HG03045 (cell line): Measurements from ENCODE around the gene TFF2.

Experiments
- ATAC-seq: cut with Tn5 transposase; IDR thresholded peaks from one replicate; pipeline ENCODE4 v1.9.1; 2021; ENCODE audit warnings: mild to moderate bottlenecking, moderate library complexity; ENCODE audit not compliant: unreplicated experiment

The TFF2 gene

DNA sequence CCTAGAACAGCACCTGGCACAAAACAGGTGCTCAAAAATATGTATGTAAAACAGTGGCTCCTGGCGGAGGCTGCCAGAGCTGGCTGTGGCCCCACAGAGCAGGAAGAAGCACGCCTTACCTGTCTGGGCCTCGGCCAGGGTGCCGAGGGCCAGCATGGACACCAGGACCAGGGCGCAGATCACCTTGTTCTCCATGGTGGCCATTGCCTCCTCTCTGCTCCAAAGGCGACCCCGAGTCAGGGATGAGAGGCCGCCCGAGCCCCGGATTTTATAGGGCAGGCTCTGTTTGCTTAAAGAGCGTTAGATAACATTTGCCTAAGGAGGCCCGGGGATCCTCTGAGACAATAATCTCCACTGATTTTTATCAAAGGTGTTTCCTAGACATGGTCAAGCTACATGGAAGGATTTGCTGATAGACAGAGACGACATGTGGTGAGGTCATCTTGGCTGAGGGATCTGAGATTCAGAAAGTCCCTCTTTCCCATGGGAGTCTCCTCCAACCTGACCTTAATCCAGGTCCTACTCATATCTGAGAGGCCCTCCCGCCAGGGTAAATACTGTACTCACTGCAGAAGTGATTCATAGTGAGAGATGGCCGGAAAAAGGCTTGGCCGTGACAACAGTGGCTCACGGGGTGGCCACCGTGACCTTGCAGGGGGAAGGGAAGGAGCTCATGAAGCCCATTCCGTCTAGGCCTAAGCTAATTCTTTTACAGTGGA lies 15.7 kb upstream of the TFF2 start, which contains the start of gene TFF1:
TFF1 (minus strand) TSS at position 244 of the 719 bp plus-strand sequence; CDS start at position 204, 40 bp downstream.
- no peak for ATAC-seq

- ATAC-seq: no peak
Observed at GRCh38 chr21:42365770-42366169, 15.0 kb upstream of the TFF2 start.

- no peak for ATAC-seq
Observed at GRCh38 chr21:42364304-42364865, 13.6 kb upstream of the TFF2 start.

- no peak for ATAC-seq
Observed at GRCh38 chr21:42363312-42363711, 12.5 kb upstream of the TFF2 start.

- no peak for ATAC-seq
Observed at GRCh38 chr21:42362700-42363099, 11.9 kb upstream of the TFF2 start.

DNA sequence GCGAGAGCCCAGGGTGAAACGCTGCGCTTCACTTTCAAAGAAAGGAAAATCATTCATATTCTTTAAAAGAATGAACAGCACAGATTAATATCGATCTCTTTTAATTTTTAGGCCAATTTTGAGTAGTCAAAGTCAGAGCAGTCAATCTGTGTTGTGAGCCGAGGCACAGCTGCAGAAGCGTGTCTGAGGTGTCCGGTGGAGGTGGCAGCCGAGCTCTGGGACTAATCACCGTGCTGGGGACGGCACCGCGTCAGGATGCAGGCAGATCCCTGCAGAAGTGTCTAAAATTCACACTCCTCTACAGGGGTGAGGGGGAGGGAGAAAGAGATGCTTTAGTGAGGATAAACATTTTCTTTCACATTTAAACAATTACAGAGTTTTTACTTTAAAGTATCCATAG lies 11.4 kb upstream of the TFF2 start:
- ATAC-seq: no peak

DNA sequence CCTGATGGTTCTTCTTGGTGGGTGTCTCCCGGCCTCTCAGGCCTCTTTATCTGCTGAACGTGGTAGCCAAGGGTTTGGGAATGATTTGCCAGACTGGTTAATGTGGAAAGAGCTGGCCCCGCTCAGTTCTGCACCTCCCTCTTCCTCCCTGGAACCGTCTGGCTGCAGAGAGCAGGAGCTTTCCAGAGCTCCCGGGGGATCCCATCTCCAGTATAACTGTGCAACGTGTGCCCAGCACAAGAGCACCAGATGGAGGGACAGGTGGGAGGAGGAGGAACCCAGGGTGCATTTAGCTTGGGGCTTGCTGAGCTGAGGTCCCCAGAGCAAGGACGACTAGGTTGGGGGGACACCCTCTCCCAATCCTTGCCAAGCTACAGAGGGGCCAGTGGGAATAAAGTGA lies 10.5 kb upstream of the TFF2 start:
- ATAC-seq: no peak

GRCh38 chr21:42360317-42360716 lies 9.5 kb upstream of the TFF2 start:
- ATAC-seq: no peak

DNA sequence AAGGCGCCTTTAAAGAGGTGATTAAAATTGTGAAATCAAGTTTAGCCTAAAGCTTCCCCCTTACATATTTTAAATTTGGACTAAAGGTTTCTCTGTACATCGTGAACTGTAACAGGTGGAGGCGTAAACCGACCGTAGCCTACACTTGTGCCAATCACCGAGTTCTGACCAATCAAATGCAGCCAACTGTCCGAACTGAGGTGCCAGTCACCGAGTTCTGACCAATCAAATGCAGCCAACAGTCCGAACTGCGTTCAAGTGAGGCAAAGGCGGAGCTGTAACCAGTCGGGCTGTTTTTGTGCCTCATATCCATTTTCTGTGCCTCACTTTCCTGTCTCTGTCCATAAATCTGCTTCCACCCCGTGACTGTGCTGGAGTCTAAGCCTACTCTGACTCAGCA lies 8.1 kb upstream of the TFF2 start:
- ATAC-seq: no peak

DNA sequence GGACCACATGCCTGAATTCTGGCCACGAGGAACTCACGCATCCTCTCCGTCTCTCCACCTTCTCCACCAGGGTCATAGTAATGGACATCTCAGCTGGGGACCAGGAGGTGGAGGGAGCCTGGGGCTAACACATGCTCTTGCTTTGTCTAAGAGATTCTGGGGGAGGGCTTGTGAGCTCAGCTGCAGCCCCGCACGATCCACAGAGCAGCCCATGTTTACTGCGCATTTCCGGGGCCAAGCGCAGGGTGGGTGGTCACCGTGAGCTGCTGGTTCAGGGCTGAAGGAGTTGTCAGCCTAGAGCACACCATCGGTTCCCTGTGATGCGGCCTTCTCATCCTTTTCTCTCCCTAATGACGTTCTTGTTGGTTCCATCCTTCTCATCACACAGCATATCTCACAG lies 7.5 kb upstream of the TFF2 start:
- no peak for ATAC-seq

DNA sequence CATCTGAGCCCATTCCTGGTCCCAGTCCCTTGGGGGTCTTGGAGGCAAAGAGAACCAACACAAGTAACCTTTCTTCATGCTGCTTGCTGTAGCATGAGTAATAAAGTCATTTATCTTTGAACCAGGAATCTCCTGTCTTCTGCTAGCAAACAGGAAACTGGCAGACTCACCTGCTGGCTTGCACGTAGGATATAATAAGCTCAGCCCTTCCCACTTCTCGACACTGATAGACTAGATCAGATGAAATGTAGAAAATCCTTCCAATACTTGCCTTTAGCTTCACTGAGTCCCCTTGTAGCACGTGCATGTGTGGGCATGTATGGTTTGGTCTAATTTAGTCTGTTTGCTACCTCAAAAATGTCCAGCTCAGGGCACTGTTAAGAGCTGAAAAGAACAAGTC lies 6.5 kb upstream of the TFF2 start:
- no peak for ATAC-seq

- ATAC-seq: no peak
Observed at GRCh38 chr21:42356650-42357049, 5.9 kb upstream of the TFF2 start.

DNA sequence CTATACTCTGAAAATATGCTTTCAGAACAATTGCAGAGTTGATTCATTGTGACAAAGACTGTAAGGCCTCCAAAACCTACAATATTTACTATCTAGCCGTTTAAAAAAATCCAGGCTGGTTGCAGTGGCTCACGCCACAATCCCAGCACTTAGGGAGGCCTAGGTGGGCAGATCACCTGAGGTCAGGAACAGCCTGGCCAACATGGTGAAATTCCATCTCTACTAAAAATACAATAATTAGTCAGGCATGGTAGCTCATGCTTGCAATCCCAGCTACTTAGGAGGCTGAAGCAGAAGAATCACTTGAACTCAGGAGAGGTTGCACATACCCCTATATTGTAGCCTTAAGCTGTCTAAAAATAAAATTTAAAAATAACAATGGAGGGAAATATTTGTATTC lies 5.3 kb upstream of the TFF2 start:
- no peak for ATAC-seq

GRCh38 chr21:42353623-42354022 lies 2.8 kb upstream of the TFF2 start:
- no peak for ATAC-seq

DNA sequence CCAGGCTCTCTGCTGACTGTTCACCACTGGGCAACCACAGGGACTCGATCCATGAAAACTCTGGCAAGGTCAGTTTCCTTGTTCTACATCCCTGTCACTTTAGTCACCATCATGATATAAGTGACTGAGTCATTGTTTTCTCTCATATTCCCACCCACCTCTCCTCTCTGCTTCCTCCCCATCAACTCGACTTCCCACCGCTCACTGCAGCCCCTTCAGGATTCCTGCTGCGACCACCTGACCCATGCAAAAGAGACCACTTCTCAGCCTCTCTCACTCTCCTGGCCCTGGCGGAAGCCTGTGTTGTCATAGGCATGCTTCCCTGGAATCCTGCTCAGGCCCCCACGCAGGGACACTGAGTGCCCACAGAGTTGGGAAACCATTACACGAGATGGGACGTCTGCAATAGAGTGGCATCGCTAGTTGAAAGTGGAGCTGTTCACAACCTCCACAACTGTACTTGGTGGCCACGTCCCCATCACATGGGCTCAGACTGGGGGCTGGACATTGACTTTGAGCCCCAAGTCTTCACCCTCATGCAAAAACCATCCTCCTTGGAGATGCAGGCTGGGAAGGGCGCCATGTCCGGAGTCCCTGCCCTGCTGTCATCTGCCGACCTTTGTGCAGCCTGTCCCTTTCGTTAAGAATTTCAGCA lies 1.8 kb upstream of the TFF2 start:
- no peak for ATAC-seq

GRCh38 chr21:42351626-42352440 lies 1.0 kb upstream of the TFF2 start:
- no peak for ATAC-seq

DNA sequence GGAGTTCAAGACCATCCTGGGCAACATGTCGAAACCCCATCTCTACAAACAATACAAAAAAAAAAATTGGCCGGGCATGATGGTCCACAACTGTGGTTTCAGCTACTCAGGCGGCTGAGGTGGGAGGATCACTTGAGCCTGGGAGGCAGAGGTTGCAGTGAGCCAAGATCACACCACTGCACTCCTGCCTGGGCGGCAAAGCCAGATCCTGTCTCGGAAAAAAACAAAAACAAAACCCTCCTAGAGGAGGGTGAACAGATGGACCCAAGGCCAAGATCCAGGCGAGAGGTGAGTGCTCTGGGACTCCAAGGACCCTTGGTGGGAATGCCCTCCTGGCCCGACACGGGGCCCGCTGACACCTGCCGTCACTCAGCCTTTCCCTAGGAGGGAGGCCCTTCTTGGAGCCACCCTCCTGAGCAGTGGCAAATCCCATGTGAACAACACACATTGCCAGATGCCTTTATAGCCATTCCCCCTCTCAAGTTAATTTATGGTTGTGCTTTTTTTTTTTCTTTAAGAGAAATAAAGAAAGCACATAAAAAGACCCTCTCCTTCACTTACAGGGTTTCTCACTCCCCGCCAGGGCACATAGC lies 380 bp downstream of the TFF2 start:
- ATAC-seq: no peak

- no peak for ATAC-seq
Observed at GRCh38 chr21:42349420-42350317, 1.1 kb downstream of the TFF2 start.

DNA sequence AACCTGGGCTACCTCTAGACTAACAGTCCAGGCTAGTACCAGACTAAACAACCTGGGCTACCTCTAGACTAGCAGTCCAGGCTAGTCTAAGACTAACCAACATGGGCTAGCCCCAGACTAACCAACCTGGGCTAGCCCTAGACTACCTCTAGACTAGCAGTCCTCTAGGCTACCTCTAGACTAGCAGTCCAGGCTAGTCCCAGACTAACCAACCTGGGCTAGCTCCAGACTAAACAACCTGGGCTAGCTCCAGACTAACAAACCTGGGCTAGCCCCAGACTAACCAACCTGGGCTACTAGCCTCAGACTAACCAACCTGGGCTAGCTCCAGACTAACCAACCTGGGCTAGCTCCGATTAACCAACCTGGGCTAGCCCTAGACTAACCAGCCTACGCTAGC lies 2.0 kb downstream of the TFF2 start:
- ATAC-seq: no peak
